ENCODE measurements around the gene TM9SF3. TPM values are rescaled to one million over a fixed set of nuclear protein-coding genes. Genes with fewer than 3 reads are reported as not detected.

TM9SF3 gene
- total RNA-seq, 1 experiment from 2014 or later, result 79.3 TPM

DNA sequence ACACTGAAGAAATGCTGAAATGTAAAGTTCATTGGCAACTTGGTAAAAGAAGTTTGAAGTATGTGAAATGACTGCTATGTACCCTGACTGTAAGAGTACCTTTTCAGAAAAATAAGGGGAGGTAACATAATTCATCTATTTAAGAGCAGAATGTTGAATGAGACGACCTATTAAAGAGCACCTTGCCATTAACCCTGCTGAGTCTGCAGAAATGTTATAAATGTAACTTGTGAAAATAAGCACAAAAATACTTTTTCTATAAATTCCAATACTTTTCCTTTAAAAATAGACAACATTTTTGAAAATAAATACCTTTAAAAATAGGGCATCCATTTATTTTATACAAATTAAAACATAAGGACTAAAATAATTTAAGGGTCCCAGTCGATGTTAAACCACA lies 7.7 kb downstream of the TM9SF3 start:
- no peaks in the 10 kb centered on the region for H3K9me2 ChIP-seq (ENCODE audit: insufficient read depth)
- peaks cover 0 to 4% of the 10 kb centered on the region in 2 experiments; a peak in 1 of 4 replicates for H3K4me1 ChIP-seq (ENCODE audit: control insufficient read depth in 1 of 2, insufficient read depth in 2 of 2, low read length in 2 of 2)
- POLR2A ChIA-PET, result no interaction called here
- ATAC-seq (no peak), DNase-seq (ENCODE audit: low read depth, low spot score) (no peak)
- H3K9ac ChIP-seq (ENCODE audit: low read length), result no peak overlapping the region
- TF ChIP-seq JUND (IDR thresholded peaks at IDR 0.05) (no peak), TCF7L2 (IDR thresholded peaks at IDR 0.05; ENCODE audit: borderline replicate concordance, extremely low read depth, insufficient read depth, insufficient read length) (no peak), SRF (IDR thresholded peaks at IDR 0.05; ENCODE audit: low read depth) (no peak), SP1 (IDR thresholded peaks at IDR 0.05; ENCODE audit: low read depth) (no peak), POLR2A (IDR thresholded peaks at IDR 0.05; ENCODE audit: borderline replicate concordance, extremely low read depth, insufficient read depth, insufficient read length) (no peak), EGR1 (IDR thresholded peaks at IDR 0.05; ENCODE audit: low read depth) (no peak), FOSL1 (IDR thresholded peaks at IDR 0.05; ENCODE audit: low read depth) (no peak), EZH2phosphoT487 (IDR thresholded peaks at IDR 0.05; ENCODE audit: borderline replicate concordance) (no peak), CBX3 (IDR thresholded peaks at IDR 0.05; ENCODE audit: low read depth) (no peak), POLR2AphosphoS5 (IDR thresholded peaks at IDR 0.05; ENCODE audit: low read depth, low read length) (no peak), SIN3A (IDR thresholded peaks at IDR 0.05; ENCODE audit: low read depth) (no peak), ELF1 (IDR thresholded peaks at IDR 0.05; ENCODE audit: borderline replicate concordance, low read depth) (no peak), ZFX (IDR thresholded peaks at IDR 0.05) (no peak), EZH2 (IDR thresholded peaks at IDR 0.05) (no peak), YY1 (IDR thresholded peaks at IDR 0.05; ENCODE audit: extremely low read depth, insufficient replicate concordance, low read depth, low read length) (no peak)
- TF ChIP-seq, protein P1, sequence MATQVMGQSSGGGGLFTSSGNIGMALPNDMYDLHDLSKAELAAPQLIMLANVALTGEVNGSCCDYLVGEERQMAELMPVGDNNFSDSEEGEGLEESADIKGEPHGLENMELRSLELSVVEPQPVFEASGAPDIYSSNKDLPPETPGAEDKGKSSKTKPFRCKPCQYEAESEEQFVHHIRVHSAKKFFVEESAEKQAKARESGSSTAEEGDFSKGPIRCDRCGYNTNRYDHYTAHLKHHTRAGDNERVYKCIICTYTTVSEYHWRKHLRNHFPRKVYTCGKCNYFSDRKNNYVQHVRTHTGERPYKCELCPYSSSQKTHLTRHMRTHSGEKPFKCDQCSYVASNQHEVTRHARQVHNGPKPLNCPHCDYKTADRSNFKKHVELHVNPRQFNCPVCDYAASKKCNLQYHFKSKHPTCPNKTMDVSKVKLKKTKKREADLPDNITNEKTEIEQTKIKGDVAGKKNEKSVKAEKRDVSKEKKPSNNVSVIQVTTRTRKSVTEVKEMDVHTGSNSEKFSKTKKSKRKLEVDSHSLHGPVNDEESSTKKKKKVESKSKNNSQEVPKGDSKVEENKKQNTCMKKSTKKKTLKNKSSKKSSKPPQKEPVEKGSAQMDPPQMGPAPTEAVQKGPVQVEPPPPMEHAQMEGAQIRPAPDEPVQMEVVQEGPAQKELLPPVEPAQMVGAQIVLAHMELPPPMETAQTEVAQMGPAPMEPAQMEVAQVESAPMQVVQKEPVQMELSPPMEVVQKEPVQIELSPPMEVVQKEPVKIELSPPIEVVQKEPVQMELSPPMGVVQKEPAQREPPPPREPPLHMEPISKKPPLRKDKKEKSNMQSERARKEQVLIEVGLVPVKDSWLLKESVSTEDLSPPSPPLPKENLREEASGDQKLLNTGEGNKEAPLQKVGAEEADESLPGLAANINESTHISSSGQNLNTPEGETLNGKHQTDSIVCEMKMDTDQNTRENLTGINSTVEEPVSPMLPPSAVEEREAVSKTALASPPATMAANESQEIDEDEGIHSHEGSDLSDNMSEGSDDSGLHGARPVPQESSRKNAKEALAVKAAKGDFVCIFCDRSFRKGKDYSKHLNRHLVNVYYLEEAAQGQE (IDR thresholded peaks at IDR 0.05; ENCODE audit: low read depth), result no peak
- TF ChIP-seq, protein P2, sequence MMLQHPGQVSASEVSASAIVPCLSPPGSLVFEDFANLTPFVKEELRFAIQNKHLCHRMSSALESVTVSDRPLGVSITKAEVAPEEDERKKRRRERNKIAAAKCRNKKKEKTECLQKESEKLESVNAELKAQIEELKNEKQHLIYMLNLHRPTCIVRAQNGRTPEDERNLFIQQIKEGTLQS (IDR thresholded peaks at IDR 0.05), result no peak
- TF ChIP-seq, protein P3, sequence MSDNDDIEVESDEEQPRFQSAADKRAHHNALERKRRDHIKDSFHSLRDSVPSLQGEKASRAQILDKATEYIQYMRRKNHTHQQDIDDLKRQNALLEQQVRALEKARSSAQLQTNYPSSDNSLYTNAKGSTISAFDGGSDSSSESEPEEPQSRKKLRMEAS (IDR thresholded peaks at IDR 0.05), result no peak
- H3K36me3 ChIP-seq (ENCODE audit: control insufficient read depth in 1 of 2, insufficient read depth in 2 of 2, low read length in 2 of 2), result peaks cover 4 to 6% of the 10 kb centered on the region in 2 experiments; a peak in 2 of 4 replicates
- no TSS peak for BruUV-seq (replicated peaks)
- H3K9me3 ChIP-seq (ENCODE audit: control insufficient read depth in 1 of 2, insufficient read depth in 1 of 2, low read depth in 1 of 2, low read length in 2 of 2), result no peaks in the 10 kb centered on the region
- H3K4me2 ChIP-seq (ENCODE audit: low read length), result no peak overlapping the region
- H3K27ac ChIP-seq (ENCODE audit: low read depth, low read length), result no peak overlapping the region
- CTCF ChIA-PET, result no interaction called here
- peaks cover 37% of the 10 kb centered on the region; the same call in 1 of the 2 replicates for H4K20me1 ChIP-seq (ENCODE audit: insufficient read depth)
- RAD21 ChIA-PET (ENCODE audit: low non-redundant PET in 1 of 2, low total read pairs in 2 of 2, uncharacterized antibody in 2 of 2, unreplicated experiment in 2 of 2), result no interaction called here
- H3K27me3 ChIP-seq (ENCODE audit: insufficient read depth, low read length), result no peaks in the 10 kb centered on the region
- intact Hi-C loops (cut with micrococcal nuclease), result loop anchor here (5.0 kb wide), 1 partner anchor 253 kb away; the partner anchor contains the start of gene LCOR
- H3K79me2 ChIP-seq (ENCODE audit: insufficient read depth, low read length), result peaks cover 100% of the 10 kb centered on the region
- H2AFZ ChIP-seq (ENCODE audit: low read depth, low read length, poor library complexity, severe bottlenecking), result no peak overlapping the region
- no peak overlapping the region for H3K4me3 ChIP-seq (replicated peaks in 1 of 2; ENCODE audit: low read depth in 1 of 2, low read length in 2 of 2)

All from HCT116 (cell line).